T-helper 2 cell treated with Interferon-gamma antibody and Interleukin-4, amounts not matched to agents 5 μg/mL and 100 μg/mL, for 36 hours (primary cell): ENCODE results near the gene NOD2.

Experiments used
- DNase-seq: peaks from one replicate; pipeline ENCODE4 v3.0.0; 2021; ENCODE audit warnings: low spot score
- H3K27ac Mint-ChIP-seq: one replicate; pipeline ENCODE4 v1.8.0; 2021; ENCODE audit warnings: mild to moderate bottlenecking, mixed read lengths
- H3K27me3 Mint-ChIP-seq: one replicate; pipeline ENCODE4 v1.8.0; 2021; ENCODE audit warnings: low read depth, mixed read lengths
- H3K36me3 Mint-ChIP-seq: one replicate; pipeline ENCODE4 v1.8.0; 2021; ENCODE audit warnings: low read depth, mixed read lengths
- H3K4me1 Mint-ChIP-seq: one replicate; pipeline ENCODE4 v1.8.0; 2021; ENCODE audit warnings: low read depth, mixed read lengths
- H3K4me3 Mint-ChIP-seq: one replicate; pipeline ENCODE4 v1.8.0; 2022; ENCODE audit warnings: mild to moderate bottlenecking, moderate library complexity, mixed read lengths
- H3K9me3 Mint-ChIP-seq: one replicate; pipeline ENCODE4 v1.8.0; 2021; ENCODE audit warnings: mixed read lengths

The NOD2 gene

GRCh38 chr16:50743581-50744225 lies 50.3 kb downstream of the NOD2 start:
- peak overlapping the region; percentile 95 for H3K4me3 Mint-ChIP-seq
- no peak for DNase-seq
- H3K4me1 Mint-ChIP-seq: peaks cover 46% of the 10 kb centered on the region
- no peaks in the 10 kb centered on the region for H3K27me3 Mint-ChIP-seq
- peak overlapping the region; percentile 94 for H3K27ac Mint-ChIP-seq
- H3K36me3 Mint-ChIP-seq: peaks cover 48% of the 10 kb centered on the region
- no peaks in the 10 kb centered on the region for H3K9me3 Mint-ChIP-seq

- Mint-ChIP-seq H3K36me3 (peaks cover 51% of the 10 kb centered on the region), H3K9me3 (no peaks in the 10 kb centered on the region), H3K27ac (peak overlapping the region; percentile 94), H3K4me1 (peaks cover 47% of the 10 kb centered on the region), H3K4me3 (peak overlapping the region; percentile 95), H3K27me3 (no peaks in the 10 kb centered on the region)
- no peak for DNase-seq
Observed at GRCh38 chr16:50744881-50745280, 51.5 kb downstream of the NOD2 start.

- no peak for DNase-seq
- Mint-ChIP-seq H3K27ac (peak overlapping the region; percentile 94), H3K27me3 (no peaks in the 10 kb centered on the region), H3K4me3 (peak overlapping the region; percentile 95), H3K4me1 (peaks cover 48% of the 10 kb centered on the region), H3K36me3 (peaks cover 60% of the 10 kb centered on the region), H3K9me3 (no peaks in the 10 kb centered on the region)
Observed at GRCh38 chr16:50745940-50746339, 52.5 kb downstream of the NOD2 start.

- Mint-ChIP-seq H3K4me1 (peaks cover 48% of the 10 kb centered on the region), H3K36me3 (peaks cover 69% of the 10 kb centered on the region), H3K4me3 (peak overlapping the region; percentile 89), H3K9me3 (no peaks in the 10 kb centered on the region), H3K27ac (peak overlapping the region; percentile 94), H3K27me3 (no peaks in the 10 kb centered on the region)
- peak; percentile 55 for DNase-seq
Observed at GRCh38 chr16:50747207-50747956, 54.0 kb downstream of the NOD2 start.

GRCh38 chr16:50751528-50751927 lies 58.1 kb downstream of the NOD2 start:
- Mint-ChIP-seq H3K4me1 (peaks cover 50% of the 10 kb centered on the region), H3K27ac (no peak overlapping the region), H3K4me3 (peak overlapping the region; percentile 64), H3K36me3 (peaks cover 69% of the 10 kb centered on the region), H3K27me3 (no peaks in the 10 kb centered on the region), H3K9me3 (no peaks in the 10 kb centered on the region)
- no peak for DNase-seq

GRCh38 chr16:50752471-50753235 lies 59.2 kb downstream of the NOD2 start:
- H3K9me3 Mint-ChIP-seq: no peaks in the 10 kb centered on the region
- H3K27ac Mint-ChIP-seq: peak overlapping the region; percentile 19
- peaks cover 48% of the 10 kb centered on the region for H3K4me1 Mint-ChIP-seq
- DNase-seq: no peak
- no peaks in the 10 kb centered on the region for H3K27me3 Mint-ChIP-seq
- peak overlapping the region; percentile 44 for H3K4me3 Mint-ChIP-seq
- peaks cover 66% of the 10 kb centered on the region for H3K36me3 Mint-ChIP-seq

- Mint-ChIP-seq H3K4me1 (peaks cover 50% of the 10 kb centered on the region), H3K4me3 (peak overlapping the region; percentile 10), H3K27ac (no peak overlapping the region), H3K27me3 (no peaks in the 10 kb centered on the region), H3K9me3 (no peaks in the 10 kb centered on the region), H3K36me3 (peaks cover 70% of the 10 kb centered on the region)
- DNase-seq: no peak
Observed at GRCh38 chr16:50756473-50756872, 63.1 kb downstream of the NOD2 start.

- peaks cover 11% of the 10 kb centered on the region for H3K9me3 Mint-ChIP-seq
- H3K27ac Mint-ChIP-seq: no peak overlapping the region
- peaks cover 76% of the 10 kb centered on the region for H3K36me3 Mint-ChIP-seq
- H3K4me3 Mint-ChIP-seq: no peak overlapping the region
- H3K4me1 Mint-ChIP-seq: peaks cover 64% of the 10 kb centered on the region
- H3K27me3 Mint-ChIP-seq: no peaks in the 10 kb centered on the region
- DNase-seq: no peak
Observed at GRCh38 chr16:50761267-50761666, 67.9 kb downstream of the NOD2 start.

GRCh38 chr16:50762241-50762640 lies 68.8 kb downstream of the NOD2 start:
- Mint-ChIP-seq H3K27ac (no peak overlapping the region), H3K4me1 (peaks cover 67% of the 10 kb centered on the region), H3K36me3 (peaks cover 80% of the 10 kb centered on the region), H3K9me3 (peaks cover 18% of the 10 kb centered on the region), H3K4me3 (no peak overlapping the region), H3K27me3 (no peaks in the 10 kb centered on the region)
- DNase-seq: no peak

GRCh38 chr16:50763211-50763610 lies 69.8 kb downstream of the NOD2 start:
- no peak overlapping the region for H3K27ac Mint-ChIP-seq
- peaks cover 85% of the 10 kb centered on the region for H3K36me3 Mint-ChIP-seq
- no peaks in the 10 kb centered on the region for H3K27me3 Mint-ChIP-seq
- H3K4me3 Mint-ChIP-seq: peak overlapping the region; percentile 7
- peaks cover 26% of the 10 kb centered on the region for H3K9me3 Mint-ChIP-seq
- DNase-seq: no peak
- peaks cover 67% of the 10 kb centered on the region for H3K4me1 Mint-ChIP-seq

GRCh38 chr16:50765260-50765659 lies 71.9 kb downstream of the NOD2 start:
- Mint-ChIP-seq H3K4me3 (peak overlapping the region; percentile 29), H3K27ac (peak overlapping the region; percentile 76), H3K27me3 (no peaks in the 10 kb centered on the region), H3K9me3 (peaks cover 44% of the 10 kb centered on the region), H3K36me3 (peaks cover 93% of the 10 kb centered on the region), H3K4me1 (peaks cover 65% of the 10 kb centered on the region)
- no peak for DNase-seq

- peak overlapping the region; percentile 29 for H3K4me3 Mint-ChIP-seq
- peaks cover 61% of the 10 kb centered on the region for H3K4me1 Mint-ChIP-seq
- H3K36me3 Mint-ChIP-seq: peaks cover 94% of the 10 kb centered on the region
- H3K9me3 Mint-ChIP-seq: peaks cover 46% of the 10 kb centered on the region
- peak overlapping the region; percentile 76 for H3K27ac Mint-ChIP-seq
- H3K27me3 Mint-ChIP-seq: no peaks in the 10 kb centered on the region
- DNase-seq: no peak
Observed at GRCh38 chr16:50765861-50766260, 72.5 kb downstream of the NOD2 start.

GRCh38 chr16:50767197-50767596 lies 73.8 kb downstream of the NOD2 start:
- no peak for DNase-seq
- Mint-ChIP-seq H3K4me1 (peaks cover 58% of the 10 kb centered on the region), H3K9me3 (peaks cover 52% of the 10 kb centered on the region), H3K4me3 (no peak overlapping the region), H3K27me3 (no peaks in the 10 kb centered on the region), H3K27ac (no peak overlapping the region), H3K36me3 (peaks cover 96% of the 10 kb centered on the region)

- no peak overlapping the region for H3K27ac Mint-ChIP-seq
- H3K9me3 Mint-ChIP-seq: peaks cover 41% of the 10 kb centered on the region
- H3K4me3 Mint-ChIP-seq: no peak overlapping the region
- no peaks in the 10 kb centered on the region for H3K27me3 Mint-ChIP-seq
- H3K4me1 Mint-ChIP-seq: peaks cover 45% of the 10 kb centered on the region
- H3K36me3 Mint-ChIP-seq: peaks cover 89% of the 10 kb centered on the region
- DNase-seq: no peak
Observed at GRCh38 chr16:50771366-50771765, 78.0 kb downstream of the NOD2 start.
